ENCODE results near the gene TFE3.

Gene TFE3

DNA sequence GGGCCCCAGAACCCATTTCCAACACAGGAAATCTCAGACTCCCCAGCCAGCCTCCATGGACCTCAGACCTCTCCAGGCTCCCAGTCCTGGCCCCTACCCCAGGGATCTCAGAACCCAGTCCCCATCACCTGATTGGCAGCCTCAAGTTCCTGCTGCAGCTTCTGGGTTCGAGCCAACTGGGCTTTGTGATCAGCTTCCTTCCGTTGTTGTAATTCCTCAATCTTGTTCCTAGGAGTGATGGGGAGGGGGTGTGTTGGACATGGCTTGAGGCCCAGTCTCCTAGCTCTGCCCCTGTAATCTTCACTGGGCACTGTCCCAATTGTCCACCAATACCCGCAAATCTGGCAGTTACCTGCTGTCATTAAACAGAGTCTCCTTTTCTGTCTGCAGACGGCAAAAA is 53.7 kb downstream of the TFE3 start:
- Histone ChIP-seq H3K36me3 (ENCODE audit: control insufficient read depth in 1 of 2, insufficient read depth in 2 of 2, low read depth in 1 of 2, low read length in 2 of 2) (peaks cover 46 to 55% of the 10 kb centered on the region in 2 experiments), H3K9ac (ENCODE audit: low read length) (no peak overlapping the region), H2BK5ac (ENCODE audit: low read depth, low read length, poor library complexity, severe bottlenecking) (no peak overlapping the region), H3K27me3 (ENCODE audit: control insufficient read depth in 1 of 2, insufficient read depth in 1 of 2, low read length in 2 of 2) (peaks cover 0 to 3% of the 10 kb centered on the region in 2 experiments), H3K14ac (ENCODE audit: low read length in 2 of 2) (no peak overlapping the region), H3K4me1 (ENCODE audit: control insufficient read depth, insufficient read depth, low read depth, low read length) (no peaks in the 10 kb centered on the region), H2BK120ac (ENCODE audit: low read depth, low read length) (no peak overlapping the region), H2BK12ac (ENCODE audit: low read length in 2 of 2) (no peak overlapping the region), H2BK15ac (ENCODE audit: low read depth, poor library complexity, severe bottlenecking) (no peak overlapping the region), H3K23ac (ENCODE audit: low read length in 2 of 2) (no peak overlapping the region), H4K8ac (ENCODE audit: low read length) (no peak overlapping the region), H2AFZ (ENCODE audit: low read depth, low read length) (no peak overlapping the region), H2AK5ac (ENCODE audit: low read length, severe bottlenecking) (no peak overlapping the region), H3K18ac (ENCODE audit: low read depth in 1 of 2, low read length in 2 of 2) (no peak overlapping the region), H3K4ac (ENCODE audit: low read depth in 1 of 2, low read length in 2 of 2) (no peak overlapping the region), H3K4me3 (ENCODE audit: insufficient read depth in 1 of 2, low read depth in 1 of 2, low read length in 2 of 2) (no peak overlapping the region), H3K9me3 (ENCODE audit: control insufficient read depth, low read length) (no peaks in the 10 kb centered on the region), H3K27ac (ENCODE audit: low read length, poor library complexity, severe bottlenecking) (no peak overlapping the region), H3K4me2 (ENCODE audit: low read length, poor library complexity, severe bottlenecking) (no peak overlapping the region), H3K79me1 (replicated peaks; ENCODE audit: low read length, poor library complexity, severe bottlenecking) (no peaks in the 10 kb centered on the region), H4K91ac (ENCODE audit: low read length) (no peak overlapping the region)
- DNase-seq: no peak
- WGBS: 93% methylated on average over 2 of the region's 4 CpGs

DNA sequence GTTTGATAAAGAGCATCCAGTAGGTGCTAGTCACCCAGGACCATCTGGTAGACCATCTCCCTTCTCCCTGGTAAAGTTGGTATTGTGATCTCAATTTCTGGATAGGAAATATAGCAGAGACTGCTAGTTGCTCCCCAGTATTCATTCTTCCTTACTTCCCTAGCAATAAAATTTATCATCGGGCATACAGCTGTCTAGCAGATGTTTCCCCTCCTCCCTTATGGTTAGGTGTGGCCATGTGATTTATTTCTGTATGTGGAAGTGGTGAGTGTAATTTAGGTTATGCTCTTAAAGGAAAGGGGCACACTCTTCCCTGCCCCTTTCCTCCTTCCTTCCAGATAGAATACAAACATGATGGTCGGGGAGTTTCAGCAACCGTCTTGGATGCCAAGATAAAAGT is 59.3 kb downstream of the TFE3 start:
- no peak overlapping the region for H2AFZ ChIP-seq (ENCODE audit: low read depth, low read length)

DNA sequence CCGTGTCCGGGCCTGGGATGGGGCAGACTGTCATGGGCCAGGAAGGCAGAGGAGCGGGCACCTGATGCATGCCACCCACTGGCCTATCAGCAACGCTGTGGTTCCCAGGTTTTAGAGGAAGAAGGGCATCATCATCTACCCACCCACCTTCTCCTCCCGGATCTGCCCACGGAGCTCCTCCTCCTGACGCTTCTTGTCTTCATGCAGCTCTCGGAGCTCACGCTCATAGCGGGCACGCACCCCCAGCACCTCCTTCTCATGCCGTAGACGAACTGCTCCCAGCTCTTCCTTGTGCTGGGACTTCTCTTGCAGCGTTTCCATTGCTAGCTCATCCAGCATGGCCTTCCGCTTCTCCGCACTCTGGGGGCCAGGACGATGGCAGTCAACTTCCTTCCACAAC is 60.1 kb downstream of the TFE3 start:
- Histone ChIP-seq H3K36me3 (ENCODE audit: control insufficient read depth in 1 of 2, insufficient read depth in 2 of 2, low read depth in 1 of 2, low read length in 2 of 2) (peaks cover 42 to 48% of the 10 kb centered on the region in 2 experiments), H3K27me3 (ENCODE audit: control insufficient read depth in 1 of 2, insufficient read depth in 1 of 2, low read length in 2 of 2) (peaks cover 0 to 2% of the 10 kb centered on the region in 2 experiments), H4K91ac (ENCODE audit: low read length) (no peak overlapping the region), H3K4me1 (ENCODE audit: control insufficient read depth, insufficient read depth, low read depth, low read length) (no peaks in the 10 kb centered on the region), H2AFZ (ENCODE audit: low read depth, low read length) (no peak overlapping the region), H3K4me3 (ENCODE audit: insufficient read depth in 1 of 2, low read depth in 1 of 2, low read length in 2 of 2) (no peak overlapping the region), H3K27ac (ENCODE audit: low read length, poor library complexity, severe bottlenecking) (no peak overlapping the region), H2BK120ac (ENCODE audit: low read depth, low read length) (no peak overlapping the region), H3K79me1 (replicated peaks; ENCODE audit: low read length, poor library complexity, severe bottlenecking) (peaks cover 3% of the 10 kb centered on the region), H3K4me2 (ENCODE audit: low read length, poor library complexity, severe bottlenecking) (no peak overlapping the region), H3K9ac (ENCODE audit: low read length) (no peak overlapping the region), H2AK5ac (ENCODE audit: low read length, severe bottlenecking) (no peak overlapping the region), H3K18ac (ENCODE audit: low read depth in 1 of 2, low read length in 2 of 2) (no peak overlapping the region), H2BK12ac (ENCODE audit: low read length in 2 of 2) (no peak overlapping the region), H4K8ac (ENCODE audit: low read length) (no peak overlapping the region), H3K14ac (ENCODE audit: low read length in 2 of 2) (no peak overlapping the region), H2BK5ac (ENCODE audit: low read depth, low read length, poor library complexity, severe bottlenecking) (no peak overlapping the region), H2BK15ac (ENCODE audit: low read depth, poor library complexity, severe bottlenecking) (no peak overlapping the region), H3K23ac (ENCODE audit: low read length in 2 of 2) (no peak overlapping the region), H3K4ac (ENCODE audit: low read depth in 1 of 2, low read length in 2 of 2) (no peak overlapping the region), H3K9me3 (ENCODE audit: control insufficient read depth, low read length) (no peaks in the 10 kb centered on the region)
- WGBS: 97% methylated on average over 17 of the region's 17 CpGs
- no peak for DNase-seq

More for the DNA sequence above, 59.3 kb downstream of the TFE3 start:
- no peak overlapping the region for H2BK15ac ChIP-seq (ENCODE audit: low read depth, poor library complexity, severe bottlenecking)
- H3K4me3 ChIP-seq (ENCODE audit: insufficient read depth in 1 of 2, low read depth in 1 of 2, low read length in 2 of 2): no peak overlapping the region
- H3K4me1 ChIP-seq (ENCODE audit: control insufficient read depth, insufficient read depth, low read depth, low read length): no peaks in the 10 kb centered on the region
- H3K9me3 ChIP-seq (ENCODE audit: control insufficient read depth, low read length): no peaks in the 10 kb centered on the region
- H4K8ac ChIP-seq (ENCODE audit: low read length): no peak overlapping the region
- WGBS: no CpG with 5 or more reads among the region's 3 CpGs
- H2BK120ac ChIP-seq (ENCODE audit: low read depth, low read length): no peak overlapping the region
- no peak overlapping the region for H3K14ac ChIP-seq (ENCODE audit: low read length in 2 of 2)
- H3K4ac ChIP-seq (ENCODE audit: low read depth in 1 of 2, low read length in 2 of 2): no peak overlapping the region
- no peak overlapping the region for H3K18ac ChIP-seq (ENCODE audit: low read depth in 1 of 2, low read length in 2 of 2)
- H3K9ac ChIP-seq (ENCODE audit: low read length): no peak overlapping the region
- H3K79me1 ChIP-seq (replicated peaks; ENCODE audit: low read length, poor library complexity, severe bottlenecking): peaks cover 3% of the 10 kb centered on the region
- no peak overlapping the region for H4K91ac ChIP-seq (ENCODE audit: low read length)
- H2AK5ac ChIP-seq (ENCODE audit: low read length, severe bottlenecking): no peak overlapping the region
- no peaks in the 10 kb centered on the region for H3K27me3 ChIP-seq (ENCODE audit: control insufficient read depth in 1 of 2, insufficient read depth in 1 of 2, low read length in 2 of 2)
- no peak overlapping the region for H2BK5ac ChIP-seq (ENCODE audit: low read depth, low read length, poor library complexity, severe bottlenecking)
- no peak overlapping the region for H2BK12ac ChIP-seq (ENCODE audit: low read length in 2 of 2)
- no peak overlapping the region for H3K27ac ChIP-seq (ENCODE audit: low read length, poor library complexity, severe bottlenecking)
- H3K36me3 ChIP-seq (ENCODE audit: control insufficient read depth in 1 of 2, insufficient read depth in 2 of 2, low read depth in 1 of 2, low read length in 2 of 2): peaks cover 41 to 51% of the 10 kb centered on the region in 2 experiments
- H3K23ac ChIP-seq (ENCODE audit: low read length in 2 of 2): no peak overlapping the region
- DNase-seq: no peak
- H3K4me2 ChIP-seq (ENCODE audit: low read length, poor library complexity, severe bottlenecking): no peak overlapping the region

DNA sequence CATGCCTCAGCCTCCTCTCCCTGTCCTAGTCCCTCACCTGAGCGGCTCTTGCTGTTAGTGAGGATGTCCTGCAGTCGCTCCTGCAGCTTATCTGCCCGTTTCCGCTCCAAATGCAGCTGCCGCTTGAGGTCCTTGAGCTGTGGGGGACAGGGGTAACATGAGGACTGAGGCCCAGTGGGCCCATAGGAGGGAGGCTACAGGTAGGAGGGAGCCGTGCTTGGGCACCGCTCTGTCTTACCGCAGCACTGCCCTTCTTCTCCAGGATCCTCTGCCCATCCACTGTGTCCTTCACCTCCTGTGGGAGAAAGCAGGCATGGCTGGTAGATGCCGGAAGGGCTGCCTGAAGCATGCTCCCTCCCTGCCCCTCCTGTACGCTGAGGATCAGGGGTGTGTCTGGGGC is 62.0 kb downstream of the TFE3 start:
- H3K4ac ChIP-seq (ENCODE audit: low read depth in 1 of 2, low read length in 2 of 2): no peak overlapping the region
- no peak overlapping the region for H3K18ac ChIP-seq (ENCODE audit: low read depth in 1 of 2, low read length in 2 of 2)
- H2BK12ac ChIP-seq (ENCODE audit: low read length in 2 of 2): no peak overlapping the region
- H3K14ac ChIP-seq (ENCODE audit: low read length in 2 of 2): no peak overlapping the region
- H2BK15ac ChIP-seq (ENCODE audit: low read depth, poor library complexity, severe bottlenecking): no peak overlapping the region
- no peaks in the 10 kb centered on the region for H3K4me1 ChIP-seq (ENCODE audit: control insufficient read depth, insufficient read depth, low read depth, low read length)
- H3K36me3 ChIP-seq (ENCODE audit: control insufficient read depth in 1 of 2, insufficient read depth in 2 of 2, low read depth in 1 of 2, low read length in 2 of 2): peaks cover 39 to 52% of the 10 kb centered on the region in 2 experiments
- WGBS: 91% methylated on average over 2 of the region's 10 CpGs
- no peak overlapping the region for H2AK5ac ChIP-seq (ENCODE audit: low read length, severe bottlenecking)
- no peak overlapping the region for H2AFZ ChIP-seq (ENCODE audit: low read depth, low read length)
- DNase-seq: no peak
- H3K9me3 ChIP-seq (ENCODE audit: control insufficient read depth, low read length): no peaks in the 10 kb centered on the region
- no peak overlapping the region for H4K91ac ChIP-seq (ENCODE audit: low read length)
- H4K8ac ChIP-seq (ENCODE audit: low read length): no peak overlapping the region
- no peak overlapping the region for H2BK120ac ChIP-seq (ENCODE audit: low read depth, low read length)
- H3K23ac ChIP-seq (ENCODE audit: low read length in 2 of 2): no peak overlapping the region
- no peak overlapping the region for H2BK5ac ChIP-seq (ENCODE audit: low read depth, low read length, poor library complexity, severe bottlenecking)
- peaks cover 0 to 5% of the 10 kb centered on the region in 2 experiments for H3K27me3 ChIP-seq (ENCODE audit: control insufficient read depth in 1 of 2, insufficient read depth in 1 of 2, low read length in 2 of 2)
- no peak overlapping the region for H3K4me2 ChIP-seq (ENCODE audit: low read length, poor library complexity, severe bottlenecking)
- no peak overlapping the region for H3K9ac ChIP-seq (ENCODE audit: low read length)
- peaks cover 3% of the 10 kb centered on the region for H3K79me1 ChIP-seq (replicated peaks; ENCODE audit: low read length, poor library complexity, severe bottlenecking)
- H3K4me3 ChIP-seq (ENCODE audit: insufficient read depth in 1 of 2, low read depth in 1 of 2, low read length in 2 of 2): no peak overlapping the region
- no peak overlapping the region for H3K27ac ChIP-seq (ENCODE audit: low read length, poor library complexity, severe bottlenecking)

Measured in mesenchymal stem cell (in vitro differentiated cells and primary cell).